Measurements from ENCODE around the gene PPP3R1.

Gene PPP3R1

DNA sequence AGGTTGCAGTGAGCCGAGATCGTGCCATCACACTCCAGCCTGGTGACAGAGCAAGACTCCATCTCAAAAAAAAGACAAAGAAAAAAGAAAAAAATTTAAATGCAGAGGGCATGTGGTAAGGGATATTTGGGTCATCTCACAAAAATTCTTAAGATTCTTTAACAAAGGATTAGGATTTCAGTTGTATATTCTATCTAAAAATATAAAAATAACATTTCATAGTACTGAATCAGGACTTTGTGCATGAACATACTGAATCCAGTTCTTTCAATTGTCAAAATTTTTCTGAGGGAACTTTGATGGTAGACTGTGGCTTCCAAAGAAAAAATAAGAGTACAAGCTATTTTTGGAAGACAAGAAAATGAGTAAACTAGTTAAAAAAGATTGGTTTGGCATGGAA lies 6.5 kb upstream of the PPP3R1 start:
- no peak for DNase-seq (ENCODE audit: low read depth in 2 of 2)

DNA sequence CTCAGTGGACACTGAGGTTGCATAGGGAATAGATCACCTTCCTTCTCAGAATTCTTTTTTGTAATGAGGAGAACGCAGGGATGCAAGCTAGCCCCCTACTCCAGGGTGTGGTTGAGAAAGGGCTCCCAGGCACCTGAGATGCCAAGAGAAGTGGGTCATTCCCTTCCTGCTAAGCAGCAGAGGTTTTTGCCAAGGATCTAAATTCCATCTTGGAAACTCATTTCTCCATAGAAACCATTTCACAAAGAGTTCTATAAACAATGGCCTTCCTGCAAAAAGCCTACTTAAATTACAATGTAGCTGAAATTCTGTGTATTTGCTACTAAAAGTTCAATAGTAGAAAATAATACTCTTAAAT lies 3.7 kb upstream of the PPP3R1 start:
- no peak for DNase-seq (ENCODE audit: low read depth in 2 of 2)

DNA sequence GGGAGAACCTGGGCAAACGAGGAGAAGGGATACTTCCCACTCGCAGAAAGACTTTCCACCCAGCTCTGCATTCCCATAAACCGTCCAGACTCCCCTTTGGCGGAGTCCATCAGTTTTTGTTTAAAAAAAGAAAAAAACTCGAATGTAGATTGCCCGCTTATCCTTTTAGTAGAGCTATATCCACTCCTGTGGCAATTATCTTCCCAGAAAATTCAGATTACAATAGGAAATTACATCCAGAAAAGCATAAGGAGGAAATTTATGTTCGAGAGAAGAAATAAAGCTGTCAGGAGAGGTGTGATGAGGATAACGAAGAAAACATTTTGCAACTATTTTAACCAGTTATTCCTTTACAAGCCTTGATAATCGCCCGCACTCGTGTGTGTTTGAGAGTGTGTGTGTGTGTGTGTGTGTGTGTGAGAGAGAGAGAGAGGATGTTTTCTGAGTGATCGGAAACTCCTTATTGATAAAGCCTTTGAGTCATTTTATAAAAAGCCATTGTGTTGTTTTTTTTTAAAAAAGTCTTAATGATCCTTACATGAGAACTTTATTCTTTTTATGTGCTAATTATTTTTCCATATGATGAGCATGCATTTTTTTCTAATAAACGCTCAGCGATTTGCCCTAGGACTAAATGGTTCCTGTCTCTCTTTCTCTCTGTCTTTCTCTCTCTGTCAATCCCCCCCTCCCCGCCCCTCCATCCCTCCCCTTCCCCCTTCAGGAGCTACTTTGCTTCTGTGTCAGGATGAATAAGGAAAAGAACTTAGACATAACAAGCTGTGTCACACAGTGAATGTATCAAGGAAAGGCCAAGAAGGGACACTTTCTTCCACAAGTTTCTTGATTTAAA lies 1.1 kb upstream of the PPP3R1 start:
- DNase-seq (ENCODE audit: low read depth in 2 of 2), result no peak

DNA sequence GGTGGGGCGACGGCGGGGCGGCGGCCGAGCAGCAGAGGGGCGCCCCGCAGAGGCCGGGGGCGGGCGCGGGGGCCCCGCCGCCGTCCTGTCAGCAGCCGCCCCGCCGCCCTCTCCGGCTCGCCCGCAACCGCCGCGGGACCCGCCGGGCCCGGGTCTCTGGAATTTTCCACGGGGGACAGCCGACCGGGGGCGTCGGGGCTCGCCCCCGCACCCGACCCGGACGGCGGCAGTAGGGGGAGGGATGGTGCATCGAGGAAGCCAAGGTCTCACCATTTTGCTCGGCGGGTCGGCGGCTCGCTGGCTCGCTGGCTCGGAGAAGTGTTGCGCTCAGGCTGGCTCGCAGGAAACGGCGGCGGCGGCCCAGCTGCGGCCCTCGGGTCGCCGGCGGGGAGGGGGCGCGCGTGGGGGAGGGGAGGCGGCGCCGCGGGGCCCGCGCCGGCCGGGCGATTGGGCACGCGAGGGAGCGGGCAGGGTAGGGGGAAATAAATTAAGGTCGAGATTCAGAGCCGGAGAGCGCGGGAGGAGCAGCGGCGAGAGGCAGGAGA lies 405 bp downstream of the PPP3R1 start:
- DNase-seq (ENCODE audit: low read depth in 2 of 2), result peak; percentile 27 to 45

DNA sequence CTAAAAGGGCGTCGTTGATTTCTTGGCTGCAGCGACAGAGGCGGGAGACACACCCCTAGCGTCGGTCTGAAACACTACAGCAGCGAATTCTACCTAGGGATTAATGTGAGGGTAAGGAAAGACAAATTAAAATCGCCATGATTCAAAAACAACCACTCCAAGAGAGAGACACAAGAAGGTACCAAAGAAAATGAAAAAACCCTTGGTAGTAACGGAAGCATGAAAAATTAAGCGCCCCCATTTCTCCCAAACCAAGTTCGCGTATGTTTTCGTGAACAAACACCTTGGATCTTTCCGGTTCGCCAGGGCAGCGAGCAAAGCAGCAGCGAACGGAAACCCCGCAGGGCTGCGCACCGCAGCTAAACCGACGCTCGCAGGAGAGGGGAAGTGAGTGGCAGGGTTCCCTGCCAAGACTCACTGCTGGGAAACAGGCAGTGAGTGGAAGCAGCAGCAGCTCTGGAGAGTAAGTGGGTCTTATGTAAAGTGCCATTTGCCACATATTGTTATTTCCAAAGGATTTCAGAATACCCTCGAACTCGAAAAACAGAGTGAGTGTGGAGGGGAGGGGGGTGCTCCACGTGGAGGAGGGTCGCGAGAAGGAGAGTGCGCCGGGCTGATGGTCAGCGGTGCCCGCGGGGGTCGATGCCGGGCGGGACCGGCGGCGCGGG lies 1.0 kb downstream of the PPP3R1 start:
- peak; percentile 50 to 61 for DNase-seq (ENCODE audit: low read depth in 2 of 2)

DNA sequence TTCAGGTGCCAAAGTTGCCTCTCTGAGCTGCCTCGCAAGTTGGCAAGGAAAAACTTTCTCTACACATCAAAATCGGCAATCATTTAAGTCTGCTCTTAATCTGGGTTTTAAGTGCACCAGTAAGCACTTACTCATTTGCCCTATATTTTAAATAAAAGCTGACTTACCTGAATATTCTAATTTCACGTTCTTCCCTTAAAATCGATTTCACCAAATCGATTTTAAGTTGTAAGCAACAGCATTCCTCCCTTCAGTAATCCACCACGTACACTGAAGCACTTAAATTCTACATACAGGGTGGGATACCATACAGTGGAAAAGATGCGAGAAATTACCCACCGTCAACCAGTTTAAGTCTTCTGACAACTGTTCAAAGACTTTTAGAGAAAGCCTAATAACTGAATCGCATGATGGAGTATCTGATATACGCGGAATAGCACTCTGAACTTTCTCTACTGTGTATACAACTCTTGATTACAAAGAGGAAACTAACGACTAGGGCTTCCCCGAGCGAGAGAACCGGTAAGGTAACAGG lies 1.6 kb downstream of the PPP3R1 start:
- DNase-seq (ENCODE audit: low read depth in 2 of 2), result no peak

DNA sequence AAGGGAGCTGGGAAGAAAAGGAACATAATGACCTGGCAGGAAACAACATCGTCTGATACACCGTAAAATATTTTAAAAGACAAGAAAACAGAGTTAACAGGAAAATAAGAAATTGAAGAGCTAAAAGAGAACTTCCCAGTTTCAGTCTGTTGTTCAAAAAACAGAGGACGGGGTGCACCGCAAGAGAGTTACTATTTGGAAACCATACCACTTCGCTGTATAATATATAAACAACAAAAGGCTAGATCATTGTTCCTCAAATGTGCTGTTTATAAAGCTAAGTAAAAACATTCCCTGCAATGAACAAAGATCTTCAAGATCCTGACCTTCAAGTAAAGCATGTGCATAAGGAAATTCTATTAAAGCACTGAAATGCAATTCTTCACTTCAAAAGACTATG lies 2.1 kb downstream of the PPP3R1 start:
- no peak for DNase-seq (ENCODE audit: low read depth in 2 of 2)

DNA sequence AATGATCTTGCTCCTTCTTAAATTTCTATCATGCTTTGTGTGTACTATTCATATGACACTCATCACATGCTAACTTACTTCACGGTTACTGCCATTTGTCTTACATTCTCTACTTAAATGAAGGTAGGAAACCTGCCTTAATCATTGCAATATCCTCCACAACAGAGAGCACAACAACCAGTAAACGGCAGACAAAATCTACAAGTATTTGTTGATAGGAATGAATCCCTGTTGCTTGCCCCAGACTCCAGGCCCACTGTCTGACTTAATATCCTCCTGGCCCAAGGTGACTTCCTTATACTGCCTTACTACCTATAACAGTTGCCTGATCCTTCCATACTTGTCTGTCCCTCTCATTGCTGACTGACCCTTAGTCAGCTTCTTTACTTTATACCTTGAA lies 3.5 kb downstream of the PPP3R1 start:
- no peak for DNase-seq (ENCODE audit: low read depth in 2 of 2)

DNA sequence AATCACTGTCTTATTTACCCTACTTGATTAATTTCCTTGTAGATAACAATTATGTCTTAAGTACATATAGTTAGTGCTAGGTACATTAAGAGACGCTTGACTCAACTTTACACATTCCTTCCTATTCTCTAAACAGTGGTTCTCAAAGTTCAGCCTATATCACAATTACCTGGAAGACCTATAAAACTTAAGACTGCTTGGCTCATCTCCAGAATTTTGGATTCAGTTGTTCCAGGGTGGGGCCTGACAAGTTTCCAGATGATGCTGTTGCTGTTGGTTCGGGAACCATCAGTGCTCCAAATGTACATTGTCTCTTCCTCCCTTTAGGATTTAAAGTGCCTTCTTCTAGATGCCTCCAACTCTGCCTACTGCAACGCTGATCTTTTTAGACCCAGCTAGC lies 4.0 kb downstream of the PPP3R1 start:
- DNase-seq (ENCODE audit: low read depth in 2 of 2), result no peak

DNA sequence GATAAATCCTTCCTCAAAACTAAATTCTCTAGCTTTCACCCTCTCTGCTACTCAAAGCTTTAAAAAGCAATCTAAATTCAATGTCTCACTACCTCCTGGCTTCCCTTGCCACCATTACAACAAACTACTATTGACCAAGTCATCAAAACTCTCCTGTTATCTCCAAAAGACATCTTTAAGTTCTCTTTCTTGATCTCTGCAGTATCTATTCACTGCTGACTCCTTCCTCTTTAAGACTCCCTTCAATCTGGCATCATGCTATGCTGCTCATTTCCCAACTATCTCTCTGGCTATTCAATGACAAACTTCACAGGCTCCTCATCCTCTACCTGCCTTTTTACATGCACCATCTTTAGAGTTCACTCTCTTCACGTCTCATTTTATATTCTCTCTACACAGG lies 5.9 kb downstream of the PPP3R1 start:
- no peak for DNase-seq (ENCODE audit: low read depth in 2 of 2)

DNA sequence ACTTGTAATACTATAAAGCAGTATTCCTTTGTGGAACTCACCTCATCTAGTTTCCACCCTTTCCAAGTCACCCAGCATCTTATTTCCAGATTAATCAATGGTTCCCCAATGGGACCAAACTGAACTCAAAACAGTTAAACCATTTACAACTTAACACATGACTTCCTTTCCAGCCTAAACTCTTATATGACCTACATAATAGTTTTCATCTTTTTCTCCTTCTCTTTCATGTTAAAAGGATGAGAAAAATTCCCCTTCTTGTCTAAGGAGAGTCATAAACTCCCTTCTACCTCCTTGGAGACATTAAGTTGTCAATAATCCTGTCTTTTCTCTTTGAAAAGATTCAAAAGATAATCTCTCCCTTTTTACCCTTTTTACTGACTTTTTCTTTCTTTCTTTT lies 6.7 kb downstream of the PPP3R1 start:
- DNase-seq (ENCODE audit: low read depth in 2 of 2), result no peak

DNA sequence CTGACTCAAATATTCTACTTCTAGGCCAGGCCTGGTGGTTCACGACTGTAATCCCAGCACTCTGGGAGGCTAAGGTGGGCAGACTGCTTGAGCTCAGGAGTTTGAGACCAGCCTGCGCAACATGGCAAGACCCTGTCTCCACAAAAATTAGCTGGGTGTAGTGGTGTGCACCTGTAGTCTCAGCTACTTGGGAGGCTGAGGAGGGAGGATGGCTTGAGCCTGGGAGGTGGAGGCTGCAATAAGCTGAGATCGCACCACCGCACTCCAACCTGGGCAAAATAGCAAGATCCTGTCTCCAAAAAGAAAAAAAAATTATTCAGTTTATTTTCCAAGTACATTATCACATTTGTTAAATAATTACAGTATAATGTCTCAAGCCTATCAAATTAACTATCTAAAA lies 7.3 kb downstream of the PPP3R1 start:
- no peak for DNase-seq (ENCODE audit: low read depth in 2 of 2)

DNA sequence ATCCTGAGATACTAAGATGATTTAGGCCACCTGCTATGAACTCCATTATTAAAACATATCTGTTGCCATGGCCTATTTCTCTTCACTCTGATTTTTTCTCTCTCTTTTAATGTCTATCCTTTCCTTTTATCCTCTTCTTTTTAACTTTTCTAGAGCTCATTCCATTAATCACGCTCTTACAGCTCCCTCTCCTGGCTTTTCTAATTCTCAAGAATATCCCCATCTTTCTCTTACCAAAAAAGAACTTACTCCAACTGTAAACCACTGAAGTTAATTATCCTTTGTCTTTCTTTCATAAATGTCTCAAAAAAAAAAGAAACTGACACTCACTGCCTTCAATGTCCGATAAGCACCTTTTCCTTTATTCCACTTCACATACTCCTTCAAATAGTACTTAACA lies 7.9 kb downstream of the PPP3R1 start:
- DNase-seq (ENCODE audit: low read depth in 2 of 2), result no peak

DNA sequence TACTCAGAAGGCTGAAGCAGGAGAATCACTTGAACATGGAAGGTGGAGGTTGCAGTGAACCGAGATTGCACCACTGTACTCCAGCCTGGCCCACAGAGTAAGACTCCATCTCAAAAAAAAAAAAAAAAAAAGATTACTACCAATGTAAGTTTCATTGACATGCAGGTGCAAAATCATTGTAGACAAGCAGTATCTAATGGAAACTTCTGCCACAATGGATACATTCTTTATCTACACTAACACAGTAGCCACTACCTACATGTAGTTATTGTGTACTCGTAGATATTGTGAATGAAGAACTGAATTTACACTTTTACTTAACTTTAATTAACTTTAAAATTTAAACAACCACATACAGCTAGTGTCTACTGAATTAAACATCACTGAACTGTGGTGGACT lies 10.6 kb downstream of the PPP3R1 start:
- DNase-seq (ENCODE audit: low read depth in 2 of 2), result no peak

DNA sequence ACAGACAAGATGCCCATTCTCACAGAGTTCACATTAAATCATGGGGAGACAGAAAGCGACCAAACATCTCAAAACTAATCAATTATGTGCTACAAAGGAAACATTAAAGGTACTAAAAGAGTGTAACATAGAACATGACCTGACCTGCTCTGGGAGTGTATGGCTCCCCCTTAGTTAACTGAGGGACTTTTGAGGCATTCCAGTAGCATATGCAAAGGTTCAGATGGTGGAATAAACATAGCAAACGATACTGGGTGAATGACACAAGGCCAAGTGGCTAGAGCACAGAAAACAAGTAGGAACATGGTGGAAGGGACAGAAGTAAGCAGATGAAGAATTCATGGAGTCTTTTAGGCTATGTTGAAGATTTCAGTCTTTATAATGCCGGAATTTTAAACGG lies 11.9 kb downstream of the PPP3R1 start:
- no peak for DNase-seq (ENCODE audit: low read depth in 2 of 2)

DNA sequence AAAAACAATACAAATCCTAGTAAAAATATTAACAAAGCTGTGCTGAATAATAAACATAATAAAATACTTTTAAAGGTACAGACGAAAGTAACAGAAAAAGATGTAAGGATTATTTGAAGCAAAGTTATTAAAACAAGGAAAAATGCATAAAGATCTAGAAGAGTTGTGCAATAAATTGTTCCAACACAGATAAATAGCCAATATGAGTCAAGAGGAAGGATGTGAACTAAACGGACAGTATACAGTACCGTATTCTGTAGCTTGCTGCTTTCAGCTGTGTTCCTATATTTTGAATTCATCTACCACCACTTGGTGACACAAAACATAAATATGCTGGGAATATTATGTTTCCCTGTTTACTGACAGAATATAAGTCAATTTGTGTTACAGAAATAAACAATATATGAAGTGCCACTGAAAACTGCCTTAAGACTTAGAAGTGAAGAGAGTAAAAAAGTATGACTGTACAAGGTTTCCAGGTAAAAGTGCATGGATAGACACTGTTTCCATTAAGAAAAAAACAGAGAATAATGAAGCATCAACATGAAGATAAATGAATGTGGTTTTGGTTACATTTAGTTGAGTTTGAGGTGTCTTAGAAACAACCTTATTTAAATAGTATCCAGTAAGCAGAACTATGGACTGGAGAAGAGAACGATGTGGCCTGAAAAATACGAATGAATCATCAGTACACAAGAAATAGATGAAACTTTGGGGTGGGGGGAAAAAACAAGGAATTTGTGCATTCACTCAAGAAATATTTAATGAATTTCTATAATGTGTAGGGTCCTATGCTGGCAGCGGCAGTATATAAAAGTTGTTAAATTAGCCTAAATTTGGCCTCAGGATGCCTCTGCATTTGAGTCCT lies 13.1 kb downstream of the PPP3R1 start:
- no peak for DNase-seq (ENCODE audit: low read depth in 2 of 2)

DNA sequence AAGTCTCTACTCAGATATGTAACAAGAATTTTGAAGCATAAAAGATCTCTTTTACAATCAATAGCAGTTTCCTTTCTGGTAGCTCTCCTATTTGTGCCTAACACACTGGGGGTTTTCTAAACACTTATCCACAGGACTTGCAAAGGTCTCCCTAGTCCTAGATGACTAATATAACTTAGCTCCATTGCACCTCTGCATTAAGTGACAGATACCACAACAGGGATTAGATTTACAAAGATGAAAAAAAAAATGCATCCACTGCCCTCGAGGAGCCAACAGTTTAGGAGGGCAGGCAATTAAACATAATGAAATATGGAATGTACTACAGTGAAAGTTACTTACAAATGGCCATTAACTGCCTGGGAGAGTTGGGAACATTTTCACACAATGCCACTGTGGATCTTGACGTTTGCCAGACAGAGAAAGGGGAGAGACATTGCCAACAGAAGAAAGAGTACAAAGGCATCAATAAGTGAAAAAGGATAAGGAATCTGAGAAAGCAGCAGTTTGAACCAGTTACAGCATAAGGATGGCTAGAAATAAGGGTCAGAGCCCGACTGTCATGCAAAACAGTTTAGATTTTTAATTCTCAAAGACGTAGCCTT lies 14.3 kb downstream of the PPP3R1 start:
- DNase-seq (ENCODE audit: low read depth in 2 of 2), result no peak

DNA sequence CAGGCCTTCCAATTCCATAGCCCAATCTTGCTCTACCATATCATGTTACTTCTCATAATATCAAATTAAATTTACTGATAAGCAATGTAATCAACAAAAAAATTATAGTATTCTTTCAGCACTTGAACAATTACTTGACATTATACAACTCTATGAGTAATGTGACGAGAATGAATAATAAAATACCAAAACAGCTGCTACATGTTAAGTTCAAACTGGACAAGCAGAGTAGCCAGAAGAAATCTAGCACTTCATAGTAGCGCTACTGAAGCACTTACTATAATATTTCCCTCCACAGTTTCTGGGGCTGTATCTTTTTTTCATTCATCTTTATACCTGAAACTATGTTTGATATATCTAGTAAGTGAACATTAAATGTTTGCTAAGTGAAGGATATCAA lies 14.9 kb downstream of the PPP3R1 start:
- DNase-seq (ENCODE audit: low read depth in 2 of 2), result no peak

DNA sequence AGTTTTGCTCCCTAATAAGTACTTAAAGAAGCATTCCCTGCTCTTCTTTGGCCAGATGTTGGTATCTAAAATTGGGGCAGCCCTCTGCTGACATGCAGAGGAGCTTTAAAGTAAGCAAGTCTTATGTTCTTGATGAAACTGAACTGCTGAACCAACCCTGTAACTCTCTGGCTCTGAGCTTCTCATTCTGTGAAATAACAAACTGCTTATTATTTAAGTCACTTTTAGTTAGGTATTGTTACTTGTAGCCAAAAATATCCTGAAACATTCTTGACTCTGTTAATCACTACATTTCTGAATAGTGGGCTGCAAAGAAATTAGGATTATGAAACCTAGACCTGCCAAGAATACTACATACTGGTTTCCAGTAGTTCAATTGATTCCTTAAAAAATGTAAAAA lies 15.5 kb downstream of the PPP3R1 start:
- no peak for DNase-seq (ENCODE audit: low read depth in 2 of 2)

DNA sequence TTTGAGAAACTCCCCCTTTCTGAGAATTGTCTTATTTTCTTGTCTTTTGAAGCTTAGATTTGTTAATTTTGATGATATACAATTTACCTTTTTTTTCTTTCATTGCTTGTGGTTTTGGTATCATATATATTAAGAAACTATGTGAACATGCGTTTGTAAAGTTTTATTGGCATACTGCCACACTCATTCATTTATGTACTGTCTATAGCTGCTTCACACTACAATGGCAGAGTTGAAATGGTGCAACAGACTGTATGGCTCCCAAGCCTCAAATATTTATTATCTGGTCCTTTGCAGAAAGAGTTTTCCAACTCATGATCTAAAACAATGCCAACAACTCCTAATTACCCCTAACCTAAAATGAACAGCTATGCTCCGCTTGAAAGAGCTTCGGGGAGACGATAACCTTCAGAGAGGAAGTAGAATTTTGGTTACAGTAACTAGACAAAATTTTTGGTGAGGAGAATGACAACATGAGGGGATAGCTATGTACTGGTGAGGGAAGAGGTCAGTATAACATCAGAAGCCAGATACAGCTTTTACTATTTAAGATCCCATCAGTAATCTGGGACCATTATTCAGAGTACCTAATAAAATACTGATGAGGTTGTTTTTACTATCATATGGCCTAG lies 16.1 kb downstream of the PPP3R1 start:
- DNase-seq (ENCODE audit: low read depth in 2 of 2), result no peak

DNA sequence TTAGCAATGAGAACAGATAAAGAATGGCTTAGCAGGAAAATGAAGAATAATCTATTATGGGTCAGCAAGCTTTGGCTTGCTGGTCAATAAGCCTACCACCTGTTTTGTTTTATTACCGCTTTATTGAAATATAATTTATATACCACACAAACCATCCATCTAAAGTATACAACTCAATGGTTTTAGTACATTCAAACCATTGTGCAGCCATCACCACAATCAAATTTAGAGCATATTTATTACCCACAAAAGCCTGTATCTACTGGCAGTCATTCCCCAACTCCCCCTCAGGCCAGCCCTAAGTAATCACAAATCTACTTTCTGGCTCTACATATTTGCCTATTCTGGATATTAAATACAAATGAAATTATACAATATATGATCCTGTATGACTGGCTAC lies 17.2 kb downstream of the PPP3R1 start:
- DNase-seq (ENCODE audit: low read depth in 2 of 2), result no peak
